M059J (cell line): ENCODE data around the gene CYP11A1. TPM values are rescaled to one million over a fixed set of nuclear protein-coding genes. Genes with fewer than 3 reads are reported as not detected.
A peak's percentile ranks its signal among the peaks of the same experiment; 100 is the strongest.

ENCODE experiments used
- DNase-seq: peaks from one replicate; pipeline ENCODE4 v3.0.0-alpha.2; 2012; ENCODE audit warnings: low read depth
- total RNA-seq: library from RNA; depleted of rRNA; stranded (reverse); fragments of >200 nt; shearing (Covaris generic); gene quantifications from 2 replicates; pipeline ENCODE4 v1.2.3, GENCODE V29; 2014

CYP11A1 gene
- total RNA-seq, 1 experiment from 2014 or later = 0.07 TPM

- no peak for DNase-seq
Measured at GRCh38 chr15:74347757-74348250, 19.6 kb downstream of the CYP11A1 start.

GRCh38 chr15:74345051-74345450 is 22.4 kb downstream of the CYP11A1 start:
- peak; percentile 58 for DNase-seq

- no peak for DNase-seq
Measured at GRCh38 chr15:74343797-74344127, 23.7 kb downstream of the CYP11A1 start.

GRCh38 chr15:74343127-74343796 is 24.2 kb downstream of the CYP11A1 start:
- no peak for DNase-seq

- DNase-seq = peak; percentile 73
Measured at GRCh38 chr15:74340150-74340549, 27.3 kb downstream of the CYP11A1 start.

GRCh38 chr15:74339371-74339770 is 28.1 kb downstream of the CYP11A1 start:
- DNase-seq = no peak

- no peak for DNase-seq
Measured at GRCh38 chr15:74338676-74339075, 28.8 kb downstream of the CYP11A1 start.

GRCh38 chr15:74337607-74338211 is 29.7 kb downstream of the CYP11A1 start:
- DNase-seq = no peak

GRCh38 chr15:74337146-74337545 is 30.3 kb downstream of the CYP11A1 start:
- no peak for DNase-seq

GRCh38 chr15:74336061-74337005 is 31.1 kb downstream of the CYP11A1 start:
- peak; percentile 32 for DNase-seq

- DNase-seq = no peak
Measured at GRCh38 chr15:74335396-74335795, 32.0 kb downstream of the CYP11A1 start.

- no peak for DNase-seq
Measured at GRCh38 chr15:74334127-74334526, 33.3 kb downstream of the CYP11A1 start.

GRCh38 chr15:74333662-74334061 is 33.8 kb downstream of the CYP11A1 start:
- no peak for DNase-seq

GRCh38 chr15:74333093-74333492 is 34.4 kb downstream of the CYP11A1 start:
- no peak for DNase-seq

- DNase-seq = no peak
Measured at GRCh38 chr15:74332611-74333010, 34.8 kb downstream of the CYP11A1 start.

GRCh38 chr15:74332011-74332410 is 35.4 kb downstream of the CYP11A1 start:
- DNase-seq = no peak

- no peak for DNase-seq
Measured at GRCh38 chr15:74330861-74331408, 36.5 kb downstream of the CYP11A1 start.

- no peak for DNase-seq
Measured at GRCh38 chr15:74328331-74329056, 39.0 kb downstream of the CYP11A1 start.

- peak; percentile 30 for DNase-seq
Measured at GRCh38 chr15:74327756-74328155, 39.7 kb downstream of the CYP11A1 start.

GRCh38 chr15:74326746-74327145 is 40.7 kb downstream of the CYP11A1 start:
- DNase-seq = no peak

- no peak for DNase-seq
Measured at GRCh38 chr15:74324714-74325113, 42.7 kb downstream of the CYP11A1 start.
